Stomach (tissue), 4 donors: Measurements from ENCODE around the gene SGK1.

Source experiments
- EP300 ChIP-seq: sonication (generic); formaldehyde crosslinking; IDR thresholded peaks from one replicate; pipeline ENCODE4 v1.6.1; 2017; ENCODE audit warnings: antibody characterized with exemption
- TF ChIP-seq, protein P1 (sequence below), 7 experiments: fragments of 450-650 bp in 4 of 7; fragments of 200-600 bp in 3 of 7; sonication (generic) in 3 of 7; IDR thresholded peaks; one replicate each; pipeline ENCODE4 v1.5.1; 2016 to 2019; ENCODE audit warnings: antibody characterized with exemption in 7 of 7, control low read depth in 2 of 7, mild to moderate bottlenecking in 1 of 7

DNA sequence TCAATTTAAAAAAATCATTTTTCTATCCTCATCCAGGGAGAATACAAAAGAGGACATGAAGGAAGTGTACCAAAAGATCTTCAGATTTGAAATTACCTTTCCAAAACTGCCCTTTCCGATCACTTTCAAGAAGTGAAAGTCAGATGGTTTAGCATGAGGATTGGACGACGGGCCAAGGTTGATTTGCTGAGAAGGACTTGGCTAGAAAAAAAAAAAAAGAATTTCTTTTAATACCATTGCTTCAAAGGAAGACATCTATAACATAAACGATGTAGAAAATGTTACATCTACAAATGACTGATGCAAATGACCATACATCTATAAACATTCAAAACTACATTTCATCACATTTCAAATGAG lies 144.6 kb downstream of the SGK1 start:
- no peak for TF ChIP-seq EP300
- TF ChIP-seq, protein P1, sequence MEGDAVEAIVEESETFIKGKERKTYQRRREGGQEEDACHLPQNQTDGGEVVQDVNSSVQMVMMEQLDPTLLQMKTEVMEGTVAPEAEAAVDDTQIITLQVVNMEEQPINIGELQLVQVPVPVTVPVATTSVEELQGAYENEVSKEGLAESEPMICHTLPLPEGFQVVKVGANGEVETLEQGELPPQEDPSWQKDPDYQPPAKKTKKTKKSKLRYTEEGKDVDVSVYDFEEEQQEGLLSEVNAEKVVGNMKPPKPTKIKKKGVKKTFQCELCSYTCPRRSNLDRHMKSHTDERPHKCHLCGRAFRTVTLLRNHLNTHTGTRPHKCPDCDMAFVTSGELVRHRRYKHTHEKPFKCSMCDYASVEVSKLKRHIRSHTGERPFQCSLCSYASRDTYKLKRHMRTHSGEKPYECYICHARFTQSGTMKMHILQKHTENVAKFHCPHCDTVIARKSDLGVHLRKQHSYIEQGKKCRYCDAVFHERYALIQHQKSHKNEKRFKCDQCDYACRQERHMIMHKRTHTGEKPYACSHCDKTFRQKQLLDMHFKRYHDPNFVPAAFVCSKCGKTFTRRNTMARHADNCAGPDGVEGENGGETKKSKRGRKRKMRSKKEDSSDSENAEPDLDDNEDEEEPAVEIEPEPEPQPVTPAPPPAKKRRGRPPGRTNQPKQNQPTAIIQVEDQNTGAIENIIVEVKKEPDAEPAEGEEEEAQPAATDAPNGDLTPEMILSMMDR (IDR thresholded peaks at IDR 0.05) = no peak
